GDM1 (cell line): ENCODE measurements around the gene IL17RD.
"Not testable (repeated sequence)": the region's sequence is repeated elsewhere in the genome, so short reads cannot be mapped to it uniquely, and the experiment has no call there.

Experiments used
- DNase-seq: peaks from one replicate; lab custom pipeline; 2025; lab: John Stamatoyannopoulos, UW

The IL17RD gene

DNA sequence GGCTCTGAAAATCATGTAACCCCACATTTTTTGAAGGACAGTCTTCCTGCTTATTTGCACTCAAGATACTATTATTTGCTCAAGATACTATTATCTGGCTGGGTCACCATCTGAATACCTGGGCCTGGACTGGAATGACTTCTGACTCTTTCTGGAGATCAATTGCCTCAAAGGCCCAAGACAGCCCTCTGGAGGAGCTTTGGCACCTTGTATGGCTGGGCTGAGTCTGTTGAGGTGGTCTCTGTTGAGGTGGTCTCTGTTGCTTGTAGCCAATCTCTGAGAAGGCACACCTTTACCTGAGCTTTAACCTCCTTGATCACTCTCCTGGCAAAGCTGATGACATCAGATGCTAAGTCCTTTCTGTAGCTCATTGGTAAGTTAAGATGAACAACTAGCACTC, 71.7 kb downstream of the IL17RD start:
- no peak for DNase-seq

DNA sequence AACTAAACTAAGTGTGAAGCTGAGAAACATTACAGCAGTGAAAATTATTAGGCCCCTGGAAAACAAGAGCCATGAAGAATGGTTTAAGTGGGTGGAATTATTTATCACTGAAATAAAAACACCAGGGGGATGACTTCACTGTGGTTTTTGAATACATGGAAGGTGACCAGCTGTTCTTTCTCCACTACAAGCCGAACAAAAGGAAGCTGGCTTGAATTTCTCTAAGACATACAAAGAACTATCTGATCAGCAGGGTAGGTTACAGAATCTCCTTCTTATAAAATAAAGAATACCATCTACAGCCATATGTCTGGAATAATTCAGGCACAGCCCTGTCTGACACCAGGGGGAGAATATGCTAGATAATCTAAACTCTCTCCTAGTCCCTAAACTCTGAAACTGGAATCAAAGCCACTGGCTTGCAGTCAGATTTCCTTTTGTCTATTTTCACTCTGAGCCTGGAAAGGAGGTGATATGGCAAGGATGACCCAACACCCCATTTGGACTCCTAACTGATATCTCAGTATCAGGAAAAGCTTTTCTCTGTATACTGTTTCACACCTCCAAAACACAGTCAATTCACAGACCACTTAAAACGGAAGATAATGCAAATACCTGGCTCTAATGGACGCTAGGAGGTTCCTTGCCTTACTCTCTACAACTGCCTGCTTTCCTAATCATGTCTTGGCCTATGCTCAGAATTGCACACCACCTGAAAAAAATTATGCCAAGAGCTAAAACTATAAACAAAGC, 73.5 kb downstream of the IL17RD start:
- no peak for DNase-seq

DNA sequence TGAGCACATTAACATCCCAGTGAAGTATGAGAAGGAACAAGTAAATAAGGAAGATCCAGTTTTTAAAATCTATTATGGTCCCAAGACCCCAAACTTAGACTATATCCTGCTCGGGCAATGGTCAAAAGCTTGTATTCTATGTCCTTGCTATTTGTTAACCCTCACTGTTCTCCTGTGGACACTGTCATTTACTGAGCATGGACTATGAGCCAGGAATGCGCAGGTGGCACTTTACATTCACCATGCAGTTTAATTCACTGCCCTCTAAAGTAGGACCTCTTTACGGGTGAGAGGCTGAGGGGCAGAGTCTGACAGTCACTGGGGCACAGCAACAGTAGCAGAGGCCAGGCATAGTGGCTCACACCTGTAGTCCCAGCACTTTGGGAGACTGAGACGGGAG, 76.1 kb downstream of the IL17RD start:
- no peak for DNase-seq

- DNase-seq = no peak
Measured at GRCh38 chr3:57088503-57088902, 76.7 kb downstream of the IL17RD start.

GRCh38 chr3:57087361-57088092, 77.6 kb downstream of the IL17RD start:
- DNase-seq = no peak

- DNase-seq = no peak
Measured at GRCh38 chr3:57086201-57086600, 79.0 kb downstream of the IL17RD start.

- DNase-seq = no peak
Measured at GRCh38 chr3:57085211-57085610, 79.9 kb downstream of the IL17RD start.

DNA sequence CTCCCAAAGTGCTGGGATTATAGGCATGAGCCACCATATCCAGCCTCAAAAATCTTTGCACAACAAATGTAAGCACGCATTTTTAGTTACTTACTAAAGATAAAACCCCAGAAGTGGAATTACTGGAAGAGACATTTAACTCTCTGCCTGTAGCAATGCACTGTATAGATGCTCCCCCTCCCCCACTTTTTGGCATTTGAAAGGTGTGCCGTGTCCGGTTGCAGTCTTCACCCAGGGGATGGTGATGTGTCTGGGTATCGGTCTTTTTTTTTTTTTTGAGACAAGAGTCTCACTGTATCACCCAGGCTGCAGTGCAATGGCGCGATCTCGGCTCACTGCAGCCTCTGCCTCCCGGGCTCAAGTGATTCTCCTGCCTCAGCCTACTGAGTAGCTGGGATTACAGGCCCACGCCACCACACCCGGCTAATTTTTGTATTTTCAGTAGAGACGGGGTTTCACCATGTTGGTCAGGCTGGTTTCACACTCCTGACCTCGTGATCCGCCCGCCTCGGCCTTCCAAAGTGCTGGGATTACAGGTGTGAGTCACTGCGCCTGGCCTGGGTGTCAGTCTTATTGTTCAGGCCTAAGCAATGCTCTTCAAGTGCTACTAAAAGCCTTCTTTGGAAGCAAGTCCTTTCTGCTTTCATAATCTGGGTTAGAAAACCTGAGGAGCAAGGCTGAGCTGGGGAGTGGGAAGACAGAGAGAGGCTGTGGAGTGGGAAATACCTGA, 81.7 kb downstream of the IL17RD start:
- not testable (repeated sequence) for DNase-seq

DNA sequence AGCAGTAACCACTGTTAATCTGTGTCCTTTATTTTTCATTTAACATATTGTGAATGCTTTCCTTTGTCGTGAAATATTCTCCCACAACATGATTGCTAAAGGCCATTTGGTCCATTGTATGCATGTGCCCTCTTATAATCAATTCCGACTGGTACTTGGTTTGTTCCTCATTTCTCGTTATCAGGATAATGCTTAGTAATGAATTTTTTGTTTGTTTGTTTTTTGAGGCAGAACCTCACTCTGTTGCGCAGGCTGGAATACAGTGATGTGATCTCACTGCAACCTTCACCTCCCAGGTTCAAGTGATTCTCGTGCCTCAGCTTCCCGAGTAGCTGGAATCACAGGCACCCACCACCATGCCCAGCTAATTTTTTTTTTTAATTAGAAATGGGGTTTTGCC, 82.7 kb downstream of the IL17RD start:
- no peak for DNase-seq

- DNase-seq = no peak
Measured at GRCh38 chr3:57081173-57081572, 84.0 kb downstream of the IL17RD start.

DNA sequence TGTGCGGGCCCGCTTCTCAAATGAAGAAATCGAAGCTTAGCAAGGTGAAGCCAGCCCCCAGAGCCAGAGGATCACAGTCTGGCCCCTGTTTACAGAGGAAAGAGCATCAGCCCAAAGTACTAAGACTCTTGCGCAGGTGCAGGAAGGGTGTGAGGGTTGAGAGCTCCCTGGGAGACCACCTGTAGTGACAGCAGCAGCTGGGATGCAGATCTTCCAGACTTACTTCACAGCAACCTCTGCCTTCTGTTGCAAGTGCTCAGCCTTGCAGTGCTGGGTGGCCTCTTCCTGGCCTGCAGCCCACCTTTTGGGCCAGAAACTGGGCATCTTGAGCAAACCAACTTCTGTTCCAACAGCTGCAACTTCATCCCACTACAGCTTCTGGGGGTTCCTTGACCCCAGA, 85.0 kb downstream of the IL17RD start:
- DNase-seq = no peak

- no peak for DNase-seq
Measured at GRCh38 chr3:57079474-57079831, 85.7 kb downstream of the IL17RD start.

GRCh38 chr3:57078635-57079473, 86.3 kb downstream of the IL17RD start:
- DNase-seq = no peak

DNA sequence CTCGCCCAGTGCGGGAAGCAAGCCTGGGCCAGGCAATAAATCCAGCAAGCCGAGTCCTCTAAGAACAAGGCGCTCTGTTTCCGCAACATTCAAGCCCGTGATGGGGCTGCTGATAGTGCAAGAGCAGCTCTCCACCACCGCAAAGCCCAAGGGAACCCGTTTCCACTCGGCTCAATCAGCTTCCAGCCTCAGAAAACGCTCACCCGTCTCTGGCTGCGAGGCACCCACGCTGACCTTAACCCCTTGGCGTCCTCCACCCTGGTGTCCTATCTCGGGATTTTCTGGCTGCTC, 86.9 kb downstream of the IL17RD start:
- DNase-seq = no peak

GRCh38 chr3:57077630-57078343, 87.4 kb downstream of the IL17RD start:
- DNase-seq = no peak

GRCh38 chr3:57076422-57076951, 88.7 kb downstream of the IL17RD start:
- no peak for DNase-seq

DNA sequence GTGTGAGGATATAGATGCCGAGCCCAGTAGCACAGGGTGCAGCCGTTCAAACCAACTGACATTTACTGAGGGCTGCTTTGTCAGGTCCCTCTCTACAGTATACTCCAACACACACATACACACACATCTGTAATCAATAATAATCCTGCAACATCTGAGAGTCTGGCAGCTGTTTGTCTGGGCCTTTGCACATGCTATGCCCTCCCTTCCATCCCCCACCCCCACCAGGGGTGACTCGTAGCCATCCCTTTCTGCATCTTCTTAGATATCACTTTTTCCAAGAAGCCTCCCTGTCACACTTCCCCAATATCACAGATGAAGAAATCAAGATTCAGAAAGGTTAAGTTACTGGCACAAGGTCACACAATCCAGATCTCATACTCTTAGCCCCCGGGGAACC, 91.0 kb downstream of the IL17RD start:
- DNase-seq = no peak

DNA sequence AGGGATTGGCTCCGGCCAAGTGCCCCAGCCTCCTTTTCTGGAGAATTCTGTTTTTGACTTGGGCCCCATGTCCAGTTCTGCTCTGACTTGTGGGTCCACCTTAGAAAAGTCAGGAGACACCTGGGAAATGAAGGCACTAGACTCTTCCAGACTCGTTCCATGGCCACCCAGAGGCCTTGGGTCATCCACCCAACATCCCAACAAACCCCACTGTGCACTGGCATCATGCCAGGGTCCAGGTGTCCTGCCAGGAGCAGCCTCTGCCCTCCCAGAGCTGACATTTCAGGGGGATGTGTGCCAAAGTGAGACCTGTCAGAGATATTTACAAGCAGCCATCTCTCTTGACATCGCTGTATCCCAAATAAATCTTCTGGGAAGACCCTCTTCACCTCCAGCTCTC, 91.5 kb downstream of the IL17RD start:
- no peak for DNase-seq

DNA sequence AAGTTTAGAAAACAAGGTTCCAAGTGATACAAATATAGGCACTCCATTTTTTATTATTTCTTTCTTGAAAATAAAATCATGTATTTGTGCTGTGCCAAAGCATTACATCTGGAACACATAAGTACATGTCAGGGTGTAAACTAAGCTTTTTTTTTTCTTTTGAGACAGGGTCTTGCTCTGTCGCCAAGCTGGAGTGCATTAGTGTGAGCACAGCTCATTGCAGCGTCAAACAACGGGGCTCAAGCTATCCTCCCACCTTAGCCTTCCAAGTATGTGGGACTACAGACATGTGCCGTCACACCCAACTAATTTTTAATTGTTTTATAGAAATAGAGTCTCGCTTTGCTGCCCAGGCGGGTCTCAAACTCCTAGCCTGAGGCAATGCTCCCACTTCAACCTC, 95.7 kb downstream of the IL17RD start:
- DNase-seq = no peak

DNA sequence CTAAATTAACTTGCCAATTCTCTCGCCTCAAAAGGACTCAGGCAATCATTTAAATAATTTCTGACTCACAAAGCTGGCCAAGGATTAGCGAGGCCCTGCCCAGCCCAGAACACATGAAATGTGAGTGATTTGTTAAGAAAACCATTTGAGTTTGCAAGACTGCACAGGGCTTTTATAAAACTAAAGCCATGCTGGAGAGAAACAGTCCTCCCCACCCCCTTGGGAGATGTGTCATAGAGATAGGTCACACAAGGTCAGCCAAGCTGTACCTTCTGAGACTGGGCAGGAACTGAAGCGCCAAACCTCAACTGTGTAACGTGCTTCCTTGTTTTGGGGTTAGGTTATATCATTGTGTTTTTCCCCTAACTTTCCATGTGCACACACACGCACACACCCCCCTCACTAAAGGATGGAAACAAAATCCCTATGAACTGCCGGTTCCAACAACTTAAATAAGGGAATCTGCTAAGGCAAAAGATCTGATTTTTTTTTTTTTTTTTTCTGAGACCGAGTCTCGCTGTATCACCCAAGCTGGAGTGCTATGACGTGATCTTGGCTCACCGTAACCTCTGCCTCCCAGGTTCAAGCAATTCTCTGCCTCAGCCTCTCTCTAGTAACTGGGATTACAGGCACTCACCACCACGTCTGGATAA, 96.6 kb downstream of the IL17RD start:
- DNase-seq = peak; percentile 7

- DNase-seq = no peak
Measured at GRCh38 chr3:57066471-57066870, 98.7 kb downstream of the IL17RD start.
